Loucy (cell line): ENCODE results near the gene NDST1.

Source experiments
- H2AFZ ChIP-seq: fragments of 200-600 bp; sonication (generic); 2 replicates; pipeline ENCODE4 v1.6.0; 2016; ENCODE audit warnings: antibody characterized with exemption, mild to moderate bottlenecking, low read length, moderate library complexity
- H3F3A ChIP-seq: fragments of 200-600 bp; 2 replicates; pipeline ENCODE4 v1.6.0; 2016; ENCODE audit warnings: antibody characterized with exemption, low read depth, mild to moderate bottlenecking
- H3K27me3 ChIP-seq: fragments of 200-600 bp; sonication (generic); 2 replicates; pipeline ENCODE4 v1.6.1; 2014; ENCODE audit warnings: low read length, mild to moderate bottlenecking; ENCODE audit not compliant: insufficient read depth, poor library complexity, severe bottlenecking
- H3K36me3 ChIP-seq: fragments of 200-600 bp; sonication (generic); 2 replicates; pipeline ENCODE4 v1.6.1; 2016; ENCODE audit warnings: low read length; ENCODE audit not compliant: insufficient read depth
- H3K4me1 ChIP-seq: fragments of 200-600 bp; sonication (generic); 2 replicates; pipeline ENCODE4 v1.5.1; 2014; ENCODE audit warnings: low read length, mild to moderate bottlenecking; ENCODE audit not compliant: insufficient read depth, poor library complexity, severe bottlenecking
- H3K4me2 ChIP-seq: fragments of 200-600 bp; sonication (generic); 2 replicates; pipeline ENCODE4 v1.6.0; 2014; ENCODE audit warnings: antibody characterized with exemption, low read length, low read depth, mild to moderate bottlenecking; ENCODE audit not compliant: poor library complexity, severe bottlenecking
- H3K4me3 ChIP-seq: fragments of 200-600 bp; sonication (generic); 2 replicates; pipeline ENCODE4 v1.5.1; 2014; ENCODE audit warnings: low read length, mild to moderate bottlenecking, mixed read lengths; ENCODE audit not compliant: poor library complexity, severe bottlenecking
- H3K79me2 ChIP-seq: fragments of 200-600 bp; sonication (generic); 2 replicates; pipeline ENCODE4 v1.6.1; 2014; ENCODE audit warnings: low read length; ENCODE audit not compliant: insufficient read depth
- H3K9ac ChIP-seq: fragments of 200-600 bp; sonication (generic); 2 replicates; pipeline ENCODE4 v1.6.0; 2014; ENCODE audit warnings: mild to moderate bottlenecking, low read depth, low read length, moderate library complexity; ENCODE audit not compliant: poor library complexity, severe bottlenecking
- H3K9me2 ChIP-seq: fragments of 200-600 bp; sonication (generic); replicated peaks from 2 replicates; pipeline ENCODE4 v1.6.1; 2016; ENCODE audit warnings: low read depth, low read length, mixed read lengths
- H3K9me3 ChIP-seq: fragments of 200-600 bp; sonication (generic); 2 replicates; pipeline ENCODE4 v1.6.1; 2014; ENCODE audit warnings: mild to moderate bottlenecking, antibody characterized with exemption, low read length, low read depth; ENCODE audit not compliant: insufficient read depth
- H4K20me1 ChIP-seq: fragments of 200-600 bp; sonication (generic); 2 replicates; pipeline ENCODE4 v1.6.0; 2014; ENCODE audit warnings: antibody characterized with exemption, low read length, mild to moderate bottlenecking; ENCODE audit not compliant: insufficient read depth, poor library complexity, severe bottlenecking
- CTCF ChIP-seq: fragments of 200-600 bp; sonication (generic); conservative IDR thresholded peaks from 2 replicates; pipeline ENCODE4 v1.5.1; 2014; ENCODE audit warnings: mild to moderate bottlenecking, antibody characterized with exemption, low read length
- EZH2phosphoT487 ChIP-seq: fragments of 200-600 bp; IDR thresholded peaks from 2 replicates; pipeline ENCODE4 v1.6.1; 2018; ENCODE audit warnings: antibody characterized with exemption, mild to moderate bottlenecking, moderate library complexity, borderline replicate concordance

Gene NDST1

GRCh38 chr5:150587016-150587415, 79.1 kb downstream of the NDST1 start:
- Histone ChIP-seq H3K9me3 (no peaks in the 10 kb centered on the region), H3K4me1 (no peaks in the 10 kb centered on the region), H3K9ac (no peak overlapping the region), H3F3A (no peaks in the 10 kb centered on the region), H3K36me3 (no peaks in the 10 kb centered on the region), H3K9me2 (no peaks in the 10 kb centered on the region), H3K4me3 (no peak overlapping the region), H2AFZ (no peak overlapping the region), H4K20me1 (no peaks in the 10 kb centered on the region), H3K27me3 (no peaks in the 10 kb centered on the region), H3K79me2 (no peaks in the 10 kb centered on the region), H3K4me2 (no peak overlapping the region)
- TF ChIP-seq EZH2phosphoT487, result no peak
- no peak for TF ChIP-seq CTCF

GRCh38 chr5:150587856-150588595, 80.1 kb downstream of the NDST1 start:
- no peaks in the 10 kb centered on the region for H3K36me3 ChIP-seq
- H2AFZ ChIP-seq, result no peak overlapping the region
- no peaks in the 10 kb centered on the region for H3K9me2 ChIP-seq
- H3K9me3 ChIP-seq, result no peaks in the 10 kb centered on the region
- H3K27me3 ChIP-seq, result no peaks in the 10 kb centered on the region
- H3K79me2 ChIP-seq, result no peaks in the 10 kb centered on the region
- H3K9ac ChIP-seq, result no peak overlapping the region
- no peaks in the 10 kb centered on the region for H3F3A ChIP-seq
- H4K20me1 ChIP-seq, result no peaks in the 10 kb centered on the region
- no peak overlapping the region for H3K4me2 ChIP-seq
- TF ChIP-seq EZH2phosphoT487 (no peak), CTCF (no peak)
- H3K4me1 ChIP-seq, result no peaks in the 10 kb centered on the region
- no peak overlapping the region for H3K4me3 ChIP-seq

GRCh38 chr5:150588596-150588890, 80.6 kb downstream of the NDST1 start:
- Histone ChIP-seq H3K9ac (no peak overlapping the region), H3F3A (no peaks in the 10 kb centered on the region), H3K9me2 (no peaks in the 10 kb centered on the region), H2AFZ (no peak overlapping the region), H3K27me3 (no peaks in the 10 kb centered on the region), H3K79me2 (no peaks in the 10 kb centered on the region), H3K4me2 (no peak overlapping the region), H4K20me1 (no peaks in the 10 kb centered on the region), H3K9me3 (no peaks in the 10 kb centered on the region), H3K4me3 (no peak overlapping the region), H3K36me3 (no peaks in the 10 kb centered on the region), H3K4me1 (no peaks in the 10 kb centered on the region)
- TF ChIP-seq EZH2phosphoT487 (no peak), CTCF (no peak)
